HG03175 (cell line): ENCODE results near the gene ME3.
"Not testable (repeated sequence)": the region's sequence is repeated elsewhere in the genome, so short reads cannot be mapped to it uniquely, and the experiment has no call there.

Source experiments
- ATAC-seq: cut with Tn5 transposase; IDR thresholded peaks from one replicate; pipeline ENCODE4 v1.9.1; 2021; ENCODE audit warnings: mild to moderate bottlenecking, moderate library complexity; ENCODE audit not compliant: unreplicated experiment

ME3 gene

GRCh38 chr11:86666193-86666592 lies 6.2 kb downstream of the ME3 start:
- no peak for ATAC-seq

- no peak for ATAC-seq
Measured at GRCh38 chr11:86664930-86665329, 7.5 kb downstream of the ME3 start.

GRCh38 chr11:86663761-86664160 lies 8.7 kb downstream of the ME3 start:
- no peak for ATAC-seq

GRCh38 chr11:86663291-86663690 lies 9.1 kb downstream of the ME3 start:
- no peak for ATAC-seq

- no peak for ATAC-seq
Measured at GRCh38 chr11:86660736-86661135, 11.7 kb downstream of the ME3 start.

GRCh38 chr11:86660088-86660487 lies 12.3 kb downstream of the ME3 start:
- ATAC-seq, result no peak

- no peak for ATAC-seq
Measured at GRCh38 chr11:86658534-86658933, 13.9 kb downstream of the ME3 start.

- ATAC-seq, result not testable (repeated sequence)
Measured at GRCh38 chr11:86645212-86645611, 27.2 kb downstream of the ME3 start.

- no peak for ATAC-seq
Measured at GRCh38 chr11:86644291-86644690, 28.1 kb downstream of the ME3 start.

- ATAC-seq, result no peak
Measured at GRCh38 chr11:86641537-86642261, 30.7 kb downstream of the ME3 start.

GRCh38 chr11:86639137-86639536 lies 33.3 kb downstream of the ME3 start:
- ATAC-seq, result no peak

GRCh38 chr11:86638673-86639072 lies 33.7 kb downstream of the ME3 start:
- ATAC-seq, result no peak

- ATAC-seq, result no peak
Measured at GRCh38 chr11:86637988-86638387, 34.4 kb downstream of the ME3 start.

- no peak for ATAC-seq
Measured at GRCh38 chr11:86636275-86636674, 36.1 kb downstream of the ME3 start.

GRCh38 chr11:86632499-86633269 lies 39.7 kb downstream of the ME3 start:
- no peak for ATAC-seq

- ATAC-seq, result no peak
Measured at GRCh38 chr11:86630229-86630981, 42.0 kb downstream of the ME3 start.

- no peak for ATAC-seq
Measured at GRCh38 chr11:86629045-86629706, 43.2 kb downstream of the ME3 start.

GRCh38 chr11:86627776-86628455 lies 44.5 kb downstream of the ME3 start:
- no peak for ATAC-seq

GRCh38 chr11:86625981-86626380 lies 46.4 kb downstream of the ME3 start:
- ATAC-seq, result no peak

- ATAC-seq, result no peak
Measured at GRCh38 chr11:86625544-86625943, 46.9 kb downstream of the ME3 start.

GRCh38 chr11:86624366-86624765 lies 48.0 kb downstream of the ME3 start:
- no peak for ATAC-seq
